ENCODE results near the gene VKORC1. TPM values are rescaled to one million over a fixed set of nuclear protein-coding genes. Genes with fewer than 3 reads are reported as not detected.
"Not testable (repeated sequence)": the region's sequence is repeated elsewhere in the genome, so short reads cannot be mapped to it uniquely, and the experiment has no call there.

The VKORC1 gene
- total RNA-seq, 2 donors from 2014 or later = 39.5 to 50.3 TPM

DNA sequence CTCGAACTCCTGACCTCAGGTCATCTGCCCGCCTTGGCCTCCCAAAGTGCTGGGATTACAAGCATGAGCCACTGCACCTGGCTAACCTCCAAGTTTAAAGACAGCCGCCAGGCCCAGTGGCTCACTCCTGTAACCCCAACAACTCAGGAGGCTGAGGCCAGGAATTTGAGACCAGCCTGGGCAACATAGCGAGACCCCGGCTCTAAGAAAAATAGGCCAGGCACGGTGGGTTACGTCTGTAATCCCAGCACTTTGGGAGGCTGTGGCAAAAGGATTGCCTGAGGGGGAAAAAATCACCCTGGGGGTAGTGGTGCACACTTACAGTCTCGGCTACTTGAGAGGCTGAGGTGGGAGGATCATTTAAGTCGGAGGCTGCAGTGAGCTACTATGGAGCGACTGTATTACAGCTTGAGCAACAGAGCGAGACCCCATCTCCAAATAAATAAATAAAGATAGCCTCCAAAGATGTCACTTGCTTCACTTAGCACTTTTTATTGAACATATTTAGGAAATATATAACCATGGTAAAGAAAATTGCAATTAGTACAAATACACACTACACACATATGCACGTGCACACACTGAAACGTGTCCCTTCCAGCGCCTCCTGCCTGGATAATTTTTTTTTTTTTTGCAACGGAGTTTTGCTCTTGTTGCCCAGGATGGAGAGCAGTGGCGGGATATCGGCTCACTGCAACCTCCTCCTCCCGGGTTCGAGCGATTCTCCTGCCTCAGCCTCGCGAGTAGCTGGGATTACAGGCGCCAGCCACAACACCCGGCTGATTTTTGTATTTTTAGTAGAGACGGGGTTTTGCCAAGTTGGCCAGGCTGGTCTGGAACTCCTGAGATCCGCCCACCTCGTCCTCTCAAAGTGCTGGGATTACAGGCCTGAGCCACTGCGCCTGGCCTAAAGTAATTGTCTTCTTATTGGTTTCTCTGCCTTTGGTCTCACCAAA lies 12.2 kb upstream of the VKORC1 start:
- Histone ChIP-seq H3K9me3 (no peaks in the 10 kb centered on the region), H3K27me3 (no peaks in the 10 kb centered on the region), H3K4me3 (no peak overlapping the region), H3K9ac (ENCODE audit: low read depth in 2 of 2, low read length in 2 of 2) (no peak overlapping the region), H3K36me3 (no peaks in the 10 kb centered on the region), H3K4me1 (peaks cover 9% of the 10 kb centered on the region), H3K27ac (no peak overlapping the region)
- TF ChIP-seq, protein P1, sequence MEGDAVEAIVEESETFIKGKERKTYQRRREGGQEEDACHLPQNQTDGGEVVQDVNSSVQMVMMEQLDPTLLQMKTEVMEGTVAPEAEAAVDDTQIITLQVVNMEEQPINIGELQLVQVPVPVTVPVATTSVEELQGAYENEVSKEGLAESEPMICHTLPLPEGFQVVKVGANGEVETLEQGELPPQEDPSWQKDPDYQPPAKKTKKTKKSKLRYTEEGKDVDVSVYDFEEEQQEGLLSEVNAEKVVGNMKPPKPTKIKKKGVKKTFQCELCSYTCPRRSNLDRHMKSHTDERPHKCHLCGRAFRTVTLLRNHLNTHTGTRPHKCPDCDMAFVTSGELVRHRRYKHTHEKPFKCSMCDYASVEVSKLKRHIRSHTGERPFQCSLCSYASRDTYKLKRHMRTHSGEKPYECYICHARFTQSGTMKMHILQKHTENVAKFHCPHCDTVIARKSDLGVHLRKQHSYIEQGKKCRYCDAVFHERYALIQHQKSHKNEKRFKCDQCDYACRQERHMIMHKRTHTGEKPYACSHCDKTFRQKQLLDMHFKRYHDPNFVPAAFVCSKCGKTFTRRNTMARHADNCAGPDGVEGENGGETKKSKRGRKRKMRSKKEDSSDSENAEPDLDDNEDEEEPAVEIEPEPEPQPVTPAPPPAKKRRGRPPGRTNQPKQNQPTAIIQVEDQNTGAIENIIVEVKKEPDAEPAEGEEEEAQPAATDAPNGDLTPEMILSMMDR (IDR thresholded peaks at IDR 0.05) = no peak
- intact Hi-C loops (cut with DNase I) = no loop called here
- no peak for DNase-seq

DNA sequence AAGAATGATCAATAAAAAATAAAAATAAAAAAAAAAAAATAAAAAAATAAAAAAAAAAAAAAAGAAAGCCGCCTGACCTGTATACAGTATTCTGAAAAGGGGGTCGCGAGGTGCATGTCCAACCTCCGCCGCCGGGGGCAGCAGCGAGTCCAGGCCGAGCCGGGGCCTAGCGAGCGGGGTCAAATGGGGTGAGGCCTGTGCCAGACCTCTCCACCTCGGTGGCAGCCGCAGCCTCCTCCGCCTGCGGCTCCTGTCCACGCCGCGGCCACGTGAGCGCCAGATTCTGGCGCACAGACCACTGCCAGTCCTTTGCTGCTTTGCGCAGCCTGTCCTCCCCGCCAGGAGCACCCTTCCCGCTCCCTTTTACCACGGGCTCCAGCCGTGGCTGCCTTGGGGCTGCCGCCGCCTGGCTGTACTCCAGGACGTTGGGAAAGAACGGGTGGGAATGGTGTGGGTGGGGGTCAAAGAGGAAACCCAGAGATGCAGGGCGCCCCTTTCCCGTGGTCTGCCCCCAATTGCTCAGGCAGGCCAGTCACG lies 11.1 kb upstream of the VKORC1 start:
- peak overlapping the region in 1 of 2 donors; percentile 64 for H3K9ac ChIP-seq (ENCODE audit: low read depth in 2 of 2, low read length in 2 of 2)
- H3K27me3 ChIP-seq = no peaks in the 10 kb centered on the region
- H3K36me3 ChIP-seq = no peaks in the 10 kb centered on the region
- no peaks in the 10 kb centered on the region for H3K9me3 ChIP-seq
- peak; percentile 91 for DNase-seq
- intact Hi-C loops (cut with DNase I) = no loop called here
- H3K4me1 ChIP-seq = peaks cover 9% of the 10 kb centered on the region
- TF ChIP-seq, protein P1 (IDR thresholded peaks at IDR 0.05) = peak; percentile 77
- H3K4me3 ChIP-seq = peak overlapping the region; percentile 14
- H3K27ac ChIP-seq = no peak overlapping the region

DNA sequence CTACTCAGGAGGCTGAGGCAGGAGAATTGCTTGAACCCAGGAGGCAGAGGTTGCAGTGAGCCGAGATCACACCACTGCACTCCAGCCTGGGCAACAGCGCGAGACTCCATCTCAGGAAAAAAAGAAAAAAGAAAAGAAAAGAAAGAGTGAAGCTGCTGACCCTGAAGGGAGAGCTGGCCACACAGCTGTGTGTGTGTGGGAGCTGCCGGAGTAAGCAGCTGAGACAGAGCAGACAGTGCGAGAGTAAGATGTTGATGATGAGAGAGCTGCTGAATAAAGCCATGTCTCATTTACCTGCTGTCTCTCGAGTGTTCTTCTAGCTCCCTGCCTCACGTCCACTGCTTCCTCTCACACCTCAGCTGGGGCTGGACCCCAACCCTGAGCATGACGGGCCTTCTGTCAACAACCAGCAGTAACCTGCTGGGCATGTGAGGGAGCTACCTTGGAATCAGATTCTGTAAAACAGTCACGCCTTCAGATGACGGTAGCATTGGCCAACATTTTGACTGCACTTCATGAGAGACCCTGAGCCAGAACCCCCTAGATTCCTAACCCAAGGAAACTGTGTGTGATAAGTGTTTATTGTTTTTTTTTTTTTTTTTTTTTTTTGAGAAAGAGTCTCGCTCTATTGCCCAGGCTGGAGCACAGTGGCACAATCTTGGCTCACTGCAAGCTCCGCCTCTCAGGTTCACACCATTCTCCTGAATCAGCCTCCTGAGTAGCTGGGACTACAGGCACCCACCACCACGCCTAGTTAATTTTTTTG lies 6.5 kb upstream of the VKORC1 start:
- H3K9me3 ChIP-seq; H3K4me3 ChIP-seq; intact Hi-C loops (cut with DNase I); H3K27me3 ChIP-seq; H3K4me1 ChIP-seq; H3K27ac ChIP-seq; DNase-seq; H3K36me3 ChIP-seq; H3K9ac ChIP-seq (ENCODE audit: low read depth in 2 of 2, low read length in 2 of 2): not testable (repeated sequence)

DNA sequence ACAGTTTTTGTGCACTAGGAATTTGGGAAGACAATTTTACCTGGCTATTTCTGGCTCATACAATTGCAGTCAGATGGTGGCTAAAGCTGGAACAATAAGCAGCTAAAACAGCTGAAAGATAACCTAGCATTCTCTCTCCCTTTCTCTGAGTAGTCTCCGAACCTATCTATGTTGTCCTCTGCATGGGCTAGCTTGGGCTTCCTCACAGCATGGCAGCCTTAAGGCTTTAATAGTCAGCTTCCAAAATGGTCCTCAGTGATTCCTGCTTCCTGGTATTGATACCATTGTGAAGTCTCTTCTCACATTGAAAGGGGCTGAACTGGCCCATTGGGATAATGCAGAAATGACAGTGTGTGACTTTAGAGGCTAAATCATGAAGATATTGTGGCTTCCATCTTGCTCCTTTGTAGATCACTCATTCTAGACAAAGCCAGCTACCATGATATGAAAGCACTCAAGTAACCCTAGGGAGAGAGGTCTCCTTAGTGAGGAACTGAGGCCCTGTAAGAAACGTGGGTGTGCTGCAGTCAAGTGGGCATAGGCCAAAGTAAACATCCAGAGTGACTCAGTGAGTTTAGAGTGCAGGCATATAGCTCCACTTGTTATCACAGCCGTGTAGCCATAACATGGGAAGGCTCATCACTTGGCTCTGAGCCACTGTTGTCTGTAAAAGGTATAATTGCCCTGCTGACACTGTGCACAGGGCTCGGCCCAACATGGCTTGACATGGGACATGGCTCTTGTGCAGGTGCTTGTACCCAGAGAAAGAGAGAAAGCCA lies 5.5 kb upstream of the VKORC1 start:
- H3K9ac ChIP-seq (ENCODE audit: low read depth in 2 of 2, low read length in 2 of 2) = no peak overlapping the region
- no peak overlapping the region for H3K27ac ChIP-seq
- TF ChIP-seq, protein P1 (IDR thresholded peaks at IDR 0.05) = no peak
- no peaks in the 10 kb centered on the region for H3K9me3 ChIP-seq
- no peaks in the 10 kb centered on the region for H3K4me1 ChIP-seq
- intact Hi-C loops (cut with DNase I) = loop anchor here (10.0 kb wide), 1 partner anchor 55 kb away; the partner anchor contains the start of gene PRSS36
- H3K27me3 ChIP-seq = no peaks in the 10 kb centered on the region
- no peak overlapping the region for H3K4me3 ChIP-seq
- DNase-seq = no peak
- H3K36me3 ChIP-seq = no peaks in the 10 kb centered on the region

DNA sequence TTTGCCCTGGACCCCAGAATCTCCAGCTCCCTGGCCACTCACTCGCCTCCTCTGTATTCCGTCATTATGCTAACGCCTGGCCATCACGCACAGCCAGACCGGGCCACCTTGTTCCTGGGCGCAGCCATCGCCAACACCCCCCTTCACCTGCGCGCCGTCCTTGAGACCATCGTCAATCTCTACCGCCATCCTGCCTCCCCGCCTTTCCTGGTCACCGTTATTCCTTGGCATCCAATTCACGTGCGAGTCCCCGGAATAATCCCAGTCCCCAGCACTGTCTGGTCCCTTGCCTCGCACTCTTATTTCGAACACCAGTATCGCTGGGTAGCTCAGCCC lies 541 bp downstream of the VKORC1 start:
- intact Hi-C loops (cut with DNase I) = loop anchor here (10.0 kb wide), 1 partner anchor 61 kb away; the partner anchor contains the start of gene PRSS36
- H3K27me3 ChIP-seq = no peaks in the 10 kb centered on the region
- peak overlapping the region; percentile 73 for H3K4me3 ChIP-seq
- DNase-seq = peak; percentile 33
- no peaks in the 10 kb centered on the region for H3K36me3 ChIP-seq
- H3K9me3 ChIP-seq = no peaks in the 10 kb centered on the region
- peak overlapping the region; percentile 82 to 89 for H3K9ac ChIP-seq (ENCODE audit: low read depth in 2 of 2, low read length in 2 of 2)
- TF ChIP-seq, protein P1 (IDR thresholded peaks at IDR 0.05) = no peak
- H3K27ac ChIP-seq = peak overlapping the region; percentile 85
- peaks cover 8% of the 10 kb centered on the region for H3K4me1 ChIP-seq

Data from colonic mucosa (tissue), 4 donors.